Measurements from ENCODE around the gene MADCAM1. TPM values are rescaled to one million over a fixed set of nuclear protein-coding genes. Genes with fewer than 3 reads are reported as not detected.

Gene MADCAM1
- total RNA-seq, 2 donors from 2014 or later: 0.80 to 0.91 TPM

DNA sequence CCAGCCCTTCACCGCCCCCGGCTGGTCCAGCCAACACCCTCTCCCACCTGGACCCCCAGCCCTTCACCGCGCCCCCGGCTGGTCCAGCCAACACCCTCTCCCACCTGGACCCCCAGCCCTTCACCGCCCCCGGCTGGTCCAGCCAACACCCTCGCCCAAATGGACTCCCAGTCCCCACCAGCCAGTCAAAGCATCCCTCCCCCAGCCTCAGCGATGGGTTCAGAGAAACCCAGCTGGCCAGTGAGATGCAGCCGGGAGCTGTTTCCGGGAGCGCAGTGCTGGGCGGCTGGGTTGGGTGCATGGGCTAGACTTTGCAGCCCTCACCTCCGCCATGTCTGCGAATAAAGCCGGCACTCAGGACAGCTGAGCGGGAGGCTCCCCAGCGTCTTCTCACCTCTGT, 28.7 kb downstream of the MADCAM1 start:
- no peak for TF ChIP-seq POLR2A (IDR thresholded peaks at IDR 0.05)
- TF ChIP-seq CTCF (IDR thresholded peaks at IDR 0.05): no peak
- no peak for TF ChIP-seq POLR2AphosphoS5 (IDR thresholded peaks at IDR 0.05)
- Histone ChIP-seq H3K27me3 (replicated peaks; ENCODE audit: insufficient read depth) (no peaks in the 10 kb centered on the region), H3K27ac (no peak overlapping the region), H3K9me3 (no peaks in the 10 kb centered on the region), H3K4me3 (no peak overlapping the region), H3K4me1 (replicated peaks) (no peaks in the 10 kb centered on the region), H3K36me3 (no peaks in the 10 kb centered on the region)
- intact Hi-C loops (cut with DNase I): no loop called here
- 63% methylated on average over 10 of the region's 18 CpGs for WGBS
- DNase-seq (ENCODE audit: low spot score): no peak

DNA sequence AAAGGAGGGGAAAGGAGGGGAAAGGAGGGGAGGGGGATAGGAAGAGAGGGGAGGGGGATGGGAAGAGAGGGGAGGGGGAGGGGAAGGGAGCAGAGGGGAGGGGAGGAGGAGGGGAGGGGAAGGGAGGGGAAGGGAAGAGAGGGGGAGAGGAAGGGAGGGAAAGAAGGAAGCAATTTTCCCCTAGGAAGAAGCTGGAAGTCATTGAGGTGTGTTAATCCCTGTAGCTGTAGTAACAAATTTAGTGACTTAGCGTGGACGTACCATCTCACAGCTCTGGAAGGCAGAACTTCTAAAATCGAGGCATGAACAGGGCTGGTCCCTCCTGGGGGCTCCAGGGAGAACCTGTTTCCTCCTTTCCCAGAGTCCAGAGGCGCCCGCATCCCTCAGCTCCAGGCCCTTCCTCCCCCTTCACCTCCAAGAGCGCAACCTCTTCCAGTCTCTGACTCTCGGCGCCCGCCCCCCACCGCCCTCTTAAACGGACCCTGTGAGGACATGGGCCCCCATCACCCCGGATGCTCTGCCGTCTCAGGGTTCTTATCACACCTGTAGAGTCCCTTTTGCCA, 29.7 kb downstream of the MADCAM1 start:
- no peak for TF ChIP-seq POLR2A (IDR thresholded peaks at IDR 0.05)
- no peak for TF ChIP-seq POLR2AphosphoS5 (IDR thresholded peaks at IDR 0.05)
- TF ChIP-seq CTCF (IDR thresholded peaks at IDR 0.05): no peak
- H3K27ac ChIP-seq: no peak overlapping the region
- no peaks in the 10 kb centered on the region for H3K9me3 ChIP-seq
- 49% methylated on average over 13 of the region's 13 CpGs for WGBS
- no peaks in the 10 kb centered on the region for H3K36me3 ChIP-seq
- no peaks in the 10 kb centered on the region for H3K4me1 ChIP-seq (replicated peaks)
- no peaks in the 10 kb centered on the region for H3K27me3 ChIP-seq (replicated peaks; ENCODE audit: insufficient read depth)
- intact Hi-C loops (cut with DNase I): no loop called here
- H3K4me3 ChIP-seq: no peak overlapping the region
- DNase-seq (ENCODE audit: low spot score): no peak

DNA sequence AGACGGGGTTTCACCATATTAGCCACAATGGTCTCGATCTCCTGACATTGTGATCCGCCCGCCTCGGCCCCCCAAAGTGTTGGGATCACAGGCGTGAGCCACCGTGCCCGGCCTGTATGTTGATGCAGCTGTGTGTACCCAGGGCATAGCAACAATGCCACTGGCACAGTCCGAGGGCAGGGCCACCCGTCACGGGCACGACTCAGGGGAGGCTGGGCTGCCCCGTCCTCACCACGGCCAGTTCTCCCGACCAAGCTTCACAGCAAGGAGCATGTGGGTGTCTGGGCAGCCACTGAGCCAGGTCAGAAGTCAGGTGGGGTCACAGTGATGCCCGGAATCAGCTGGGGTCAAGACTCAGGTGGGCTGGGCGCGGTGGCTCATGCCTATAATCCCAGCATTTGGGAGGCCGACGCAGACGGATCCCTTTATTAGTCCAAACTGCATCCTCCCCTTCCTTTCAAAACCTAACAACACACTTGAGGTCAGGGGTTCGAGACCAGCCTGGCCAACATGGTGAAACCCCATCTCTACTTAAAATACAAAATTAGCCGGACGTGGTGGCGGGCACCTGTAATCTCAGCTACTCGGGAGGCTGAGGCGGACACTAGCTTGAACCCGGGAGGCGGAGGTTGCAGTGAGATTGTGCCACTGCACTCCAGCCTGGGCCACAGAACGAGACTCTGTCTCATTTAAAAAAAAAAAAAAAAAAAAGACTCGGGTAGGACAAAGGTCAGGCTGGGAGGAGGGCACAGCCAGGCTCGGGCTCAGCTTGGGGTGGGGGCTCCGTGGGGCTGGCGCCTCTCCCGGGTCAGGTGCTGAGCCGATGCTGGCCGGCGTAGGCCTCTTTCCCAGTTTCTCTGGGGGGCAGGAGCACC, 34.1 kb downstream of the MADCAM1 start:
- intact Hi-C loops (cut with DNase I): loop anchor here (5.0 kb wide), 1 partner anchor 42 kb away; the partner anchor contains the start of gene BSG
- DNase-seq (ENCODE audit: low spot score): no peak
- no peaks in the 10 kb centered on the region for H3K36me3 ChIP-seq
- peak overlapping the region; percentile 82 to 98 for H3K4me3 ChIP-seq
- no peaks in the 10 kb centered on the region for H3K9me3 ChIP-seq
- H3K27ac ChIP-seq: peak overlapping the region; percentile 91 to 96
- peaks cover 9% of the 10 kb centered on the region for H3K4me1 ChIP-seq (replicated peaks)
- WGBS: 66% methylated on average over 38 of the region's 38 CpGs
- H3K27me3 ChIP-seq (replicated peaks; ENCODE audit: insufficient read depth): no peaks in the 10 kb centered on the region
- no peak for TF ChIP-seq POLR2A (IDR thresholded peaks at IDR 0.05)
- no peak for TF ChIP-seq CTCF (IDR thresholded peaks at IDR 0.05)
- no peak for TF ChIP-seq POLR2AphosphoS5 (IDR thresholded peaks at IDR 0.05)

GRCh38 chr19:531009-531752, 34.9 kb downstream of the MADCAM1 start:
- Histone ChIP-seq H3K27me3 (replicated peaks; ENCODE audit: insufficient read depth) (no peaks in the 10 kb centered on the region), H3K27ac (peak overlapping the region; percentile 91 to 96), H3K9me3 (no peaks in the 10 kb centered on the region), H3K36me3 (peaks cover under 1 to 1% of the 10 kb centered on the region in 2 donors), H3K4me1 (replicated peaks) (peaks cover 9% of the 10 kb centered on the region), H3K4me3 (peak overlapping the region; percentile 82 to 98)
- under 1% methylated on average over 54 of the region's 103 CpGs for WGBS
- intact Hi-C loops (cut with DNase I): loop anchor here (5.0 kb wide), 1 partner anchor 41 kb away; the partner anchor contains the start of gene BSG
- DNase-seq (ENCODE audit: low spot score): peak; percentile 70
- TF ChIP-seq POLR2A (IDR thresholded peaks at IDR 0.05) (peak; percentile 57), POLR2AphosphoS5 (IDR thresholded peaks at IDR 0.05) (no peak), CTCF (IDR thresholded peaks at IDR 0.05) (peak in 2 of 4 experiments; percentile 28 to 37)
